Measurements from ENCODE around the gene KCNJ5.

DNA sequence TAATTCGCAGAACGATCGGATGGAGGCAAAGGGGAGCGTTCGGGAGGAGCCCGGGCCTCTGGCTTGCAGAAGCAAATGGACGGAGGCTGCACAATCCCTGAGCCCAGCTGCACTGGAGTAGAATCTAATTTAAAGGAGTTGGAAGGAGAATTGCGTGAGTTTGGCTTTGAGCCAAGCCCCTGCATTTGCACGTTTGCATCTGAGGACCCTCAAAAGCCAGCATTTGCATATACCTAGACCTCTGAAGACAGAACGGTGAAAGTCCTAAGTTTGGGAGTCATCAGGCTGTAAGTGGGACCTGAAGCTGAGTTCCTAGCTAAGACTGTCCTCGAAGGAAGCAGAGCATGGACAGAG is 35.9 kb downstream of the KCNJ5 start:
- TF ChIP-seq, protein P1, sequence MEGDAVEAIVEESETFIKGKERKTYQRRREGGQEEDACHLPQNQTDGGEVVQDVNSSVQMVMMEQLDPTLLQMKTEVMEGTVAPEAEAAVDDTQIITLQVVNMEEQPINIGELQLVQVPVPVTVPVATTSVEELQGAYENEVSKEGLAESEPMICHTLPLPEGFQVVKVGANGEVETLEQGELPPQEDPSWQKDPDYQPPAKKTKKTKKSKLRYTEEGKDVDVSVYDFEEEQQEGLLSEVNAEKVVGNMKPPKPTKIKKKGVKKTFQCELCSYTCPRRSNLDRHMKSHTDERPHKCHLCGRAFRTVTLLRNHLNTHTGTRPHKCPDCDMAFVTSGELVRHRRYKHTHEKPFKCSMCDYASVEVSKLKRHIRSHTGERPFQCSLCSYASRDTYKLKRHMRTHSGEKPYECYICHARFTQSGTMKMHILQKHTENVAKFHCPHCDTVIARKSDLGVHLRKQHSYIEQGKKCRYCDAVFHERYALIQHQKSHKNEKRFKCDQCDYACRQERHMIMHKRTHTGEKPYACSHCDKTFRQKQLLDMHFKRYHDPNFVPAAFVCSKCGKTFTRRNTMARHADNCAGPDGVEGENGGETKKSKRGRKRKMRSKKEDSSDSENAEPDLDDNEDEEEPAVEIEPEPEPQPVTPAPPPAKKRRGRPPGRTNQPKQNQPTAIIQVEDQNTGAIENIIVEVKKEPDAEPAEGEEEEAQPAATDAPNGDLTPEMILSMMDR (conservative IDR thresholded peaks at IDR 0.05), result no peak
- TF ChIP-seq ZFX (IDR thresholded peaks at IDR 0.05), result no peak

Measured in C4-2B (cell line).